ENCODE results near the gene CHD5.

GRCh38 chr1:6085666-6086065, 94.5 kb downstream of the CHD5 start:
- TF ChIP-seq POLR2A (IDR thresholded peaks at IDR 0.05), result no peak
- TF ChIP-seq, protein P1, sequence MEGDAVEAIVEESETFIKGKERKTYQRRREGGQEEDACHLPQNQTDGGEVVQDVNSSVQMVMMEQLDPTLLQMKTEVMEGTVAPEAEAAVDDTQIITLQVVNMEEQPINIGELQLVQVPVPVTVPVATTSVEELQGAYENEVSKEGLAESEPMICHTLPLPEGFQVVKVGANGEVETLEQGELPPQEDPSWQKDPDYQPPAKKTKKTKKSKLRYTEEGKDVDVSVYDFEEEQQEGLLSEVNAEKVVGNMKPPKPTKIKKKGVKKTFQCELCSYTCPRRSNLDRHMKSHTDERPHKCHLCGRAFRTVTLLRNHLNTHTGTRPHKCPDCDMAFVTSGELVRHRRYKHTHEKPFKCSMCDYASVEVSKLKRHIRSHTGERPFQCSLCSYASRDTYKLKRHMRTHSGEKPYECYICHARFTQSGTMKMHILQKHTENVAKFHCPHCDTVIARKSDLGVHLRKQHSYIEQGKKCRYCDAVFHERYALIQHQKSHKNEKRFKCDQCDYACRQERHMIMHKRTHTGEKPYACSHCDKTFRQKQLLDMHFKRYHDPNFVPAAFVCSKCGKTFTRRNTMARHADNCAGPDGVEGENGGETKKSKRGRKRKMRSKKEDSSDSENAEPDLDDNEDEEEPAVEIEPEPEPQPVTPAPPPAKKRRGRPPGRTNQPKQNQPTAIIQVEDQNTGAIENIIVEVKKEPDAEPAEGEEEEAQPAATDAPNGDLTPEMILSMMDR (IDR thresholded peaks at IDR 0.05), result no peak
- TF ChIP-seq POLR2AphosphoS5 (IDR thresholded peaks at IDR 0.05), result no peak
- no peak for TF ChIP-seq EP300 (IDR thresholded peaks at IDR 0.05)
